HepG2 (cell line): ENCODE results near the gene ZBTB22. TPM values are rescaled to one million over a fixed set of nuclear protein-coding genes. Genes with fewer than 3 reads are reported as not detected.

Experiments used
- MIER3 ChIP-seq: IDR thresholded peaks from 2 replicates; pipeline ENCODE4 v1.6.1; 2016; ENCODE audit warnings: missing compliant biosample characterization, borderline replicate concordance
- RERE ChIP-seq: IDR thresholded peaks from 2 replicates; pipeline ENCODE4 v1.6.1; 2016; ENCODE audit warnings: low read depth, missing genetic modification reagents, missing compliant biosample characterization
- SUZ12 ChIP-seq: fragments of 150-350 bp; IDR thresholded peaks from 2 replicates; pipeline ENCODE4 v1.6.1; 2014; ENCODE audit warnings: low read depth, low read length
- YY1 ChIP-seq: IDR thresholded peaks from 2 replicates; pipeline ENCODE4 v1.6.1; 2011; ENCODE audit warnings: low read length, low read depth, moderate library complexity, mild to moderate bottlenecking; ENCODE audit not compliant: insufficient read depth, insufficient replicate concordance
- ZBTB25 ChIP-seq: IDR thresholded peaks from 2 replicates; pipeline ENCODE4 v1.6.1; 2018; ENCODE audit warnings: missing genetic modification reagents
- ZBTB8A ChIP-seq: sonication (generic); formaldehyde crosslinking; IDR thresholded peaks from 2 replicates; pipeline ENCODE4 v1.4.0; 2020; ENCODE audit warnings: mild to moderate bottlenecking, low read depth, missing genetic modification reagents, borderline replicate concordance
- ZNF143 ChIP-seq: sonication (generic); formaldehyde crosslinking; IDR thresholded peaks from 2 replicates; pipeline ENCODE4 v1.4.0; 2020; ENCODE audit warnings: missing genetic modification reagents
- ZNF180 ChIP-seq: sonication (generic); formaldehyde crosslinking; IDR thresholded peaks from 2 replicates; pipeline ENCODE4 v1.4.0; 2020; ENCODE audit warnings: low read depth, missing genetic modification reagents, borderline replicate concordance
- ZNF280D ChIP-seq: sonication (generic); formaldehyde crosslinking; IDR thresholded peaks from 2 replicates; pipeline ENCODE4 v1.5.1; 2020; ENCODE audit warnings: mild to moderate bottlenecking, missing genetic modification reagents
- ZNF576 ChIP-seq: sonication (generic); formaldehyde crosslinking; IDR thresholded peaks from 2 replicates; pipeline ENCODE4 v1.4.0; 2020; ENCODE audit warnings: mild to moderate bottlenecking, missing genetic modification reagents
- ZSCAN20 ChIP-seq: sonication (generic); formaldehyde crosslinking; IDR thresholded peaks from 2 replicates; pipeline ENCODE4 v1.4.0; 2020; ENCODE audit warnings: missing genetic modification reagents, mild to moderate bottlenecking, borderline replicate concordance
- polyA plus RNA-seq, 8 experiments: library from polyadenylated mRNA; depleted of rRNA in 3 of 8; stranded (reverse) in 7 of 8; unstranded in 1 of 8; fragments of >200 nt; fragmentation: Illumina TruSeq in 4 of 8; extraction: Trizol in 4 of 8; gene quantifications; 2 replicates each; pipeline versions ENCODE4 v1.2.1 to v1.2.3, GENCODE V29; 2011 to 2016; ENCODE audit warnings: low read depth in 4 of 8, missing spikeins in 1 of 8, mixed read lengths in 1 of 8; ENCODE audit not compliant: insufficient read depth in 1 of 8
- total RNA-seq, 5 experiments: library from RNA; depleted of rRNA; stranded (reverse); fragments of >200 nt; fragmentation: Illumina TruSeq; extraction: Trizol; gene quantifications; 2 replicates each; pipeline ENCODE4 v1.2.3, GENCODE V29; 2016; ENCODE audit warnings: low read depth in 1 of 5
- TF ChIP-seq, protein P1 (sequence below): sonication (generic); formaldehyde crosslinking; IDR thresholded peaks from 2 replicates; pipeline ENCODE4 v1.4.0; 2020; ENCODE audit warnings: missing genetic modification reagents, borderline replicate concordance

Gene ZBTB22
- total and polyA plus RNA-seq, 2 of the 13 experiments (the other 11 are each of a cell fraction or from before 2014, with no cell fraction given), result 8.0 to 10.6 TPM

- TF ChIP-seq ZSCAN20 (CRISPR knock-in tag) (no peak), ZNF143 (CRISPR knock-in tag) (no peak), RERE (no peak), SUZ12 (no peak), ZNF576 (CRISPR knock-in tag) (no peak), MIER3 (CRISPR knock-in tag) (no peak; the same call in 1 of the 2 replicates), ZNF280D (CRISPR knock-in tag) (no peak), ZNF180 (no peak), ZBTB25 (peak; percentile 63; the same call in 1 of the 2 replicates), ZBTB8A (CRISPR knock-in tag) (no peak), YY1 (no peak)
- TF ChIP-seq, protein P1, sequence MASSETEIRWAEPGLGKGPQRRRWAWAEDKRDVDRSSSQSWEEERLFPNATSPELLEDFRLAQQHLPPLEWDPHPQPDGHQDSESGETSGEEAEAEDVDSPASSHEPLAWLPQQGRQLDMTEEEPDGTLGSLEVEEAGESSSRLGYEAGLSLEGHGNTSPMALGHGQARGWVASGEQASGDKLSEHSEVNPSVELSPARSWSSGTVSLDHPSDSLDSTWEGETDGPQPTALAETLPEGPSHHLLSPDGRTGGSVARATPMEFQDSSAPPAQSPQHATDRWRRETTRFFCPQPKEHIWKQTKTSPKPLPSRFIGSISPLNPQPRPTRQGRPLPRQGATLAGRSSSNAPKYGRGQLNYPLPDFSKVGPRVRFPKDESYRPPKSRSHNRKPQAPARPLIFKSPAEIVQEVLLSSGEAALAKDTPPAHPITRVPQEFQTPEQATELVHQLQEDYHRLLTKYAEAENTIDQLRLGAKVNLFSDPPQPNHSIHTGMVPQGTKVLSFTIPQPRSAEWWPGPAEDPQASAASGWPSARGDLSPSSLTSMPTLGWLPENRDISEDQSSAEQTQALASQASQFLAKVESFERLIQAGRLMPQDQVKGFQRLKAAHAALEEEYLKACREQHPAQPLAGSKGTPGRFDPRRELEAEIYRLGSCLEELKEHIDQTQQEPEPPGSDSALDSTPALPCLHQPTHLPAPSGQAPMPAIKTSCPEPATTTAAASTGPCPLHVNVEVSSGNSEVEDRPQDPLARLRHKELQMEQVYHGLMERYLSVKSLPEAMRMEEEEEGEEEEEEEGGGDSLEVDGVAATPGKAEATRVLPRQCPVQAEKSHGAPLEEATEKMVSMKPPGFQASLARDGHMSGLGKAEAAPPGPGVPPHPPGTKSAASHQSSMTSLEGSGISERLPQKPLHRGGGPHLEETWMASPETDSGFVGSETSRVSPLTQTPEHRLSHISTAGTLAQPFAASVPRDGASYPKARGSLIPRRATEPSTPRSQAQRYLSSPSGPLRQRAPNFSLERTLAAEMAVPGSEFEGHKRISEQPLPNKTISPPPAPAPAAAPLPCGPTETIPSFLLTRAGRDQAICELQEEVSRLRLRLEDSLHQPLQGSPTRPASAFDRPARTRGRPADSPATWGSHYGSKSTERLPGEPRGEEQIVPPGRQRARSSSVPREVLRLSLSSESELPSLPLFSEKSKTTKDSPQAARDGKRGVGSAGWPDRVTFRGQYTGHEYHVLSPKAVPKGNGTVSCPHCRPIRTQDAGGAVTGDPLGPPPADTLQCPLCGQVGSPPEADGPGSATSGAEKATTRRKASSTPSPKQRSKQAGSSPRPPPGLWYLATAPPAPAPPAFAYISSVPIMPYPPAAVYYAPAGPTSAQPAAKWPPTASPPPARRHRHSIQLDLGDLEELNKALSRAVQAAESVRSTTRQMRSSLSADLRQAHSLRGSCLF (CRISPR knock-in tag), result no peak
Observed at GRCh38 chr6:33313709-33314514, 3.6 kb downstream of the ZBTB22 start, which contains the start of gene TAPBP (continued).
